K562 (cell line): ENCODE data around the gene RPRD1B. TPM values are rescaled to one million over a fixed set of nuclear protein-coding genes. Genes with fewer than 3 reads are reported as not detected.

Experiments
- ARHGAP35 ChIP-seq: fragments of 450-650 bp; IDR thresholded peaks from 2 replicates; pipeline ENCODE4 v1.6.1; 2018; ENCODE audit not compliant: partially characterized antibody
- ATF7 ChIP-seq: fragments of 450-650 bp; IDR thresholded peaks from 2 replicates; pipeline ENCODE4 v1.7.1; 2014; ENCODE audit warnings: mild to moderate bottlenecking, moderate library complexity
- BACH1 ChIP-seq: fragments of 200-800 bp; sonication (Bioruptor generic); IDR thresholded peaks from 2 replicates; pipeline ENCODE4 v1.6.1; 2016; ENCODE audit warnings: missing genetic modification characterization, missing compliant biosample characterization
- CCNT2 ChIP-seq: IDR thresholded peaks from 2 replicates; pipeline ENCODE4 v1.6.1; 2011; ENCODE audit warnings: borderline replicate concordance, low read depth, mild to moderate bottlenecking, moderate library complexity, mixed read lengths, low read length; ENCODE audit not compliant: insufficient read length; ENCODE audit errors: extremely low read depth
- DPF2 ChIP-seq: fragments of 450-650 bp; IDR thresholded peaks from 2 replicates; pipeline ENCODE4 v1.6.1; 2016
- ELF2 ChIP-seq: fragments of 250-450 bp; sonication (Bioruptor Pico); IDR thresholded peaks from 2 replicates; pipeline ENCODE4 v1.5.0; 2021; ENCODE audit warnings: mild to moderate bottlenecking
- MECOM ChIP-seq: fragments of 250-450 bp; sonication (Bioruptor Pico); IDR thresholded peaks from 2 replicates; pipeline ENCODE4 v1.8.0; 2022; ENCODE audit warnings: inconsistent platforms
- NFRKB ChIP-seq: fragments of 450-650 bp; IDR thresholded peaks from 2 replicates; pipeline ENCODE4 v1.6.1; 2016; ENCODE audit warnings: low read depth
- ZNF124 ChIP-seq: sonication (generic); formaldehyde crosslinking; IDR thresholded peaks from 2 replicates; pipeline ENCODE4 v1.8.1; 2022; ENCODE audit warnings: missing genetic modification reagents
- ZNF133 ChIP-seq: fragments of 250-450 bp; sonication (Bioruptor Pico); IDR thresholded peaks from 2 replicates; pipeline ENCODE4 v1.4.0; 2020; ENCODE audit warnings: mild to moderate bottlenecking
- ZNF584 ChIP-seq: fragments of 200-800 bp; sonication (Bioruptor generic); IDR thresholded peaks from 2 replicates; pipeline ENCODE4 v1.6.1; 2016; ENCODE audit warnings: low read depth, mild to moderate bottlenecking, missing genetic modification characterization, missing compliant biosample characterization
- polyA plus RNA-seq, 8 experiments: library from polyadenylated mRNA; depleted of rRNA in 4 of 8; stranded (reverse) in 5 of 8; unstranded in 3 of 8; fragments of >200 nt; fragmentation: Nextera tagmentation in 2 of 8; fragmentation: Illumina TruSeq in 1 of 8; extraction: Ambion mirVana in 2 of 8; extraction: Trizol in 1 of 8; gene quantifications; 2 replicates each; pipeline versions ENCODE4 v1.2.1 to v1.2.3, GENCODE V29; 2011 to 2014; ENCODE audit warnings: inconsistent platforms in 1 of 8, missing spikeins in 1 of 8
- total RNA-seq, 7 experiments: library from RNA; depleted of rRNA in 6 of 7; stranded (reverse); fragments of >200 nt in 6 of 7; fragmentation: Illumina TruSeq in 2 of 7; extraction: Trizol in 2 of 7; gene quantifications; 2 replicates each; pipeline versions ENCODE4 v1.2.1 to v1.2.3, GENCODE V29; 2011 to 2021; ENCODE audit warnings: low replicate concordance in 1 of 7
- TF ChIP-seq, protein P1 (sequence below): fragments of 200-600 bp; sonication (generic); IDR thresholded peaks from one replicate; pipeline ENCODE4 v1.6.1; 2012; ENCODE audit warnings: mild to moderate bottlenecking, low read depth, low read length, inconsistent platforms
- TF ChIP-seq, protein P2 (sequence below): fragments of 250-450 bp; sonication (Bioruptor Pico); IDR thresholded peaks from 2 replicates; pipeline ENCODE4 v1.8.0; 2022; ENCODE audit warnings: moderate library complexity, mild to moderate bottlenecking, inconsistent platforms
- TF ChIP-seq, protein P3 (sequence below): IDR thresholded peaks from 2 replicates; pipeline ENCODE4 v1.6.1; 2012; ENCODE audit warnings: low read depth, low read length, improper control_type of control experiment, borderline replicate concordance

RPRD1B gene
- total and polyA plus RNA-seq, 9 of the 15 experiments (the other 6 are each of a cell fraction or from before 2014, with no cell fraction given) = 5.5 to 43.0 (median 24.4) TPM

DNA sequence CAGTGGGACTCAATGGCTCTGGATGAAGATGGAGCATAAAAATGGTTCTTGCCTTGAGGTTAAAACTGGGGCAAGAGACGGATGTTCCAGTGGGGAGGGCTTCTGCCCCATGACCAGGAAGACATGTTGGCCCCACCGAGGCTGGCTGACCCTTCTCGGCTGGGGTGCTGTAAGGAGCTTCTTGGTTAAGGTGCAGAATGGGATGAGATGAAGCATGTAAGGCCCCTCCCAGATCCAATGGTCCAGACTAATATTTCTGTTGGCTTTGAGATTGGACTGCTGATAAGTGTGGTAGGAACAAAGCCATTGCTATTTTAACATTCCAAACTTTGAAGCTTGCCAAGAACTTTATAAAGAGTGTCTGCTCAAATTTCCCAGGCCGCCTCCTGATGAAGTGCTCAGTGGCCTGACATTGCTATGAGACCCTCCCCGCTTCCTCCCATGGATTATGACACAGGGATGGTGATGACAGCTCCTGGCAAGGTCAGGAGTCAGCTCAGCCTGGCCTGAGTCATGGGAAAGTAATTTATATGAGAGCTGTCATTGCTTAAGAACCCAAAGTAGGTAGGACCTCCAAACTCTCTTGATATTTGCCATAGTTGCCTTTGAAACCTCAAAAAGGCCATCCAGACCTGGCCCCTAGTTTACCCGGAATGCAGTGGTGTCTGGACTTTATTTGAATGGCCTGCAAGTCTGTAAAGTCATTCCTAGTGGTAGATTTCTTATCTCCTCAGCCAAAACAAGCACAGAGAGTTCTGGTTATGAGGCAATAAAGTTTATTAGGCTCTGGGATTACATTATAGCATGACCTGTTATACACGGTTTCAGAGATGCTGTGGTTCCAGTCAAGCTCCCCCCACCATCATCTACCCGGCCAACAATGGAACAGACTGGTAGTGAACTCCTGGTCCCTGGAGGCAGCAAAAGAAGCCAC lies 76.3 kb downstream of the RPRD1B start (continued):
- TF ChIP-seq, protein P1, sequence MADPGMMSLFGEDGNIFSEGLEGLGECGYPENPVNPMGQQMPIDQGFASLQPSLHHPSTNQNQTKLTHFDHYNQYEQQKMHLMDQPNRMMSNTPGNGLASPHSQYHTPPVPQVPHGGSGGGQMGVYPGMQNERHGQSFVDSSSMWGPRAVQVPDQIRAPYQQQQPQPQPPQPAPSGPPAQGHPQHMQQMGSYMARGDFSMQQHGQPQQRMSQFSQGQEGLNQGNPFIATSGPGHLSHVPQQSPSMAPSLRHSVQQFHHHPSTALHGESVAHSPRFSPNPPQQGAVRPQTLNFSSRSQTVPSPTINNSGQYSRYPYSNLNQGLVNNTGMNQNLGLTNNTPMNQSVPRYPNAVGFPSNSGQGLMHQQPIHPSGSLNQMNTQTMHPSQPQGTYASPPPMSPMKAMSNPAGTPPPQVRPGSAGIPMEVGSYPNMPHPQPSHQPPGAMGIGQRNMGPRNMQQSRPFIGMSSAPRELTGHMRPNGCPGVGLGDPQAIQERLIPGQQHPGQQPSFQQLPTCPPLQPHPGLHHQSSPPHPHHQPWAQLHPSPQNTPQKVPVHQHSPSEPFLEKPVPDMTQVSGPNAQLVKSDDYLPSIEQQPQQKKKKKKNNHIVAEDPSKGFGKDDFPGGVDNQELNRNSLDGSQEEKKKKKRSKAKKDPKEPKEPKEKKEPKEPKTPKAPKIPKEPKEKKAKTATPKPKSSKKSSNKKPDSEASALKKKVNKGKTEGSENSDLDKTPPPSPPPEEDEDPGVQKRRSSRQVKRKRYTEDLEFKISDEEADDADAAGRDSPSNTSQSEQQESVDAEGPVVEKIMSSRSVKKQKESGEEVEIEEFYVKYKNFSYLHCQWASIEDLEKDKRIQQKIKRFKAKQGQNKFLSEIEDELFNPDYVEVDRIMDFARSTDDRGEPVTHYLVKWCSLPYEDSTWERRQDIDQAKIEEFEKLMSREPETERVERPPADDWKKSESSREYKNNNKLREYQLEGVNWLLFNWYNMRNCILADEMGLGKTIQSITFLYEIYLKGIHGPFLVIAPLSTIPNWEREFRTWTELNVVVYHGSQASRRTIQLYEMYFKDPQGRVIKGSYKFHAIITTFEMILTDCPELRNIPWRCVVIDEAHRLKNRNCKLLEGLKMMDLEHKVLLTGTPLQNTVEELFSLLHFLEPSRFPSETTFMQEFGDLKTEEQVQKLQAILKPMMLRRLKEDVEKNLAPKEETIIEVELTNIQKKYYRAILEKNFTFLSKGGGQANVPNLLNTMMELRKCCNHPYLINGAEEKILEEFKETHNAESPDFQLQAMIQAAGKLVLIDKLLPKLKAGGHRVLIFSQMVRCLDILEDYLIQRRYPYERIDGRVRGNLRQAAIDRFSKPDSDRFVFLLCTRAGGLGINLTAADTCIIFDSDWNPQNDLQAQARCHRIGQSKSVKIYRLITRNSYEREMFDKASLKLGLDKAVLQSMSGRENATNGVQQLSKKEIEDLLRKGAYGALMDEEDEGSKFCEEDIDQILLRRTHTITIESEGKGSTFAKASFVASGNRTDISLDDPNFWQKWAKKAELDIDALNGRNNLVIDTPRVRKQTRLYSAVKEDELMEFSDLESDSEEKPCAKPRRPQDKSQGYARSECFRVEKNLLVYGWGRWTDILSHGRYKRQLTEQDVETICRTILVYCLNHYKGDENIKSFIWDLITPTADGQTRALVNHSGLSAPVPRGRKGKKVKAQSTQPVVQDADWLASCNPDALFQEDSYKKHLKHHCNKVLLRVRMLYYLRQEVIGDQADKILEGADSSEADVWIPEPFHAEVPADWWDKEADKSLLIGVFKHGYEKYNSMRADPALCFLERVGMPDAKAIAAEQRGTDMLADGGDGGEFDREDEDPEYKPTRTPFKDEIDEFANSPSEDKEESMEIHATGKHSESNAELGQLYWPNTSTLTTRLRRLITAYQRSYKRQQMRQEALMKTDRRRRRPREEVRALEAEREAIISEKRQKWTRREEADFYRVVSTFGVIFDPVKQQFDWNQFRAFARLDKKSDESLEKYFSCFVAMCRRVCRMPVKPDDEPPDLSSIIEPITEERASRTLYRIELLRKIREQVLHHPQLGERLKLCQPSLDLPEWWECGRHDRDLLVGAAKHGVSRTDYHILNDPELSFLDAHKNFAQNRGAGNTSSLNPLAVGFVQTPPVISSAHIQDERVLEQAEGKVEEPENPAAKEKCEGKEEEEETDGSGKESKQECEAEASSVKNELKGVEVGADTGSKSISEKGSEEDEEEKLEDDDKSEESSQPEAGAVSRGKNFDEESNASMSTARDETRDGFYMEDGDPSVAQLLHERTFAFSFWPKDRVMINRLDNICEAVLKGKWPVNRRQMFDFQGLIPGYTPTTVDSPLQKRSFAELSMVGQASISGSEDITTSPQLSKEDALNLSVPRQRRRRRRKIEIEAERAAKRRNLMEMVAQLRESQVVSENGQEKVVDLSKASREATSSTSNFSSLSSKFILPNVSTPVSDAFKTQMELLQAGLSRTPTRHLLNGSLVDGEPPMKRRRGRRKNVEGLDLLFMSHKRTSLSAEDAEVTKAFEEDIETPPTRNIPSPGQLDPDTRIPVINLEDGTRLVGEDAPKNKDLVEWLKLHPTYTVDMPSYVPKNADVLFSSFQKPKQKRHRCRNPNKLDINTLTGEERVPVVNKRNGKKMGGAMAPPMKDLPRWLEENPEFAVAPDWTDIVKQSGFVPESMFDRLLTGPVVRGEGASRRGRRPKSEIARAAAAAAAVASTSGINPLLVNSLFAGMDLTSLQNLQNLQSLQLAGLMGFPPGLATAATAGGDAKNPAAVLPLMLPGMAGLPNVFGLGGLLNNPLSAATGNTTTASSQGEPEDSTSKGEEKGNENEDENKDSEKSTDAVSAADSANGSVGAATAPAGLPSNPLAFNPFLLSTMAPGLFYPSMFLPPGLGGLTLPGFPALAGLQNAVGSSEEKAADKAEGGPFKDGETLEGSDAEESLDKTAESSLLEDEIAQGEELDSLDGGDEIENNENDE = no peak
- no peak for TF ChIP-seq ZNF124 (CRISPR knock-in tag)
- TF ChIP-seq BACH1 (tag) = 0 out of 2 replicates have a peak, but pooled peaks have one; percentile 25
- TF ChIP-seq, protein P2, sequence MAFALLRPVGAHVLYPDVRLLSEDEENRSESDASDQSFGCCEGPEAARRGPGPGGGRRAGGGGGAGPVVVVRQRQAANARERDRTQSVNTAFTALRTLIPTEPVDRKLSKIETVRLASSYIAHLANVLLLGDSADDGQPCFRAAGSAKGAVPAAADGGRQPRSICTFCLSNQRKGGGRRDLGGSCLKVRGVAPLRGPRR (CRISPR knock-in tag) = no peak
- peak; percentile 60; the same call in 1 of the 2 replicates for TF ChIP-seq ATF7
- TF ChIP-seq ZNF133 (CRISPR knock-in tag) = no peak
- no peak for TF ChIP-seq MECOM (CRISPR knock-in tag)
- peak; percentile 34; the same call in 1 of the 2 replicates for TF ChIP-seq ZNF584 (CRISPR knock-in tag)
- TF ChIP-seq ARHGAP35 = no peak
- TF ChIP-seq NFRKB = no peak
- TF ChIP-seq, protein P3, sequence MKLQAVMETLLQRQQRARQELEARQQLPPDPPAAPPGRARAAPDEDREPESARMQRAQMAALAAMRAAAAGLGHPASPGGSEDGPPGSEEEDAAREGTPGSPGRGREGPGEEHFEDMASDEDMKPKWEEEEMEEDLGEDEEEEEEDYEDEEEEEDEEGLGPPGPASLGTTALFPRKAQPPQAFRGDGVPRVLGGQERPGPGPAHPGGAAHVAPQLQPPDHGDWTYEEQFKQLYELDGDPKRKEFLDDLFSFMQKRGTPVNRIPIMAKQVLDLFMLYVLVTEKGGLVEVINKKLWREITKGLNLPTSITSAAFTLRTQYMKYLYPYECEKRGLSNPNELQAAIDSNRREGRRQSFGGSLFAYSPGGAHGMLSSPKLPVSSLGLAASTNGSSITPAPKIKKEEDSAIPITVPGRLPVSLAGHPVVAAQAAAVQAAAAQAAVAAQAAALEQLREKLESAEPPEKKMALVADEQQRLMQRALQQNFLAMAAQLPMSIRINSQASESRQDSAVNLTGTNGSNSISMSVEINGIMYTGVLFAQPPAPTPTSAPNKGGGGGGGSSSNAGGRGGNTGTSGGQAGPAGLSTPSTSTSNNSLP = no peak
- TF ChIP-seq ELF2 (CRISPR knock-in tag) = no peak
- peak; percentile 73 for TF ChIP-seq DPF2
- no peak for TF ChIP-seq CCNT2
